ENCODE results near the gene NAA10. TPM values are rescaled to one million over a fixed set of nuclear protein-coding genes. Genes with fewer than 3 reads are reported as not detected.

NAA10 gene
- total RNA-seq, 1 donor from 2014 or later = 109 TPM

- ChIA-PET POLR2A (interaction anchor here (0.8 kb wide), 1 partner anchor 11 kb away, joined by 4 read pairs; no protein-coding TSS in a partner anchor), CTCF (no interaction called here)
- ATAC-seq (ENCODE audit: low read depth) (no peak), DNase-seq (no peak)
- no peak overlapping the region for H3K4me3 Mint-ChIP-seq
- H3K4me1 Mint-ChIP-seq = peaks cover 24% of the 10 kb centered on the region
- no peaks in the 10 kb centered on the region for H3K36me3 Mint-ChIP-seq (ENCODE audit: low read depth)
- intact Hi-C loops (cut with micrococcal nuclease) = no loop called here
- no peaks in the 10 kb centered on the region for H3K9me3 Mint-ChIP-seq
- no peak overlapping the region for H3K27ac Mint-ChIP-seq
- TF ChIP-seq, protein P1, sequence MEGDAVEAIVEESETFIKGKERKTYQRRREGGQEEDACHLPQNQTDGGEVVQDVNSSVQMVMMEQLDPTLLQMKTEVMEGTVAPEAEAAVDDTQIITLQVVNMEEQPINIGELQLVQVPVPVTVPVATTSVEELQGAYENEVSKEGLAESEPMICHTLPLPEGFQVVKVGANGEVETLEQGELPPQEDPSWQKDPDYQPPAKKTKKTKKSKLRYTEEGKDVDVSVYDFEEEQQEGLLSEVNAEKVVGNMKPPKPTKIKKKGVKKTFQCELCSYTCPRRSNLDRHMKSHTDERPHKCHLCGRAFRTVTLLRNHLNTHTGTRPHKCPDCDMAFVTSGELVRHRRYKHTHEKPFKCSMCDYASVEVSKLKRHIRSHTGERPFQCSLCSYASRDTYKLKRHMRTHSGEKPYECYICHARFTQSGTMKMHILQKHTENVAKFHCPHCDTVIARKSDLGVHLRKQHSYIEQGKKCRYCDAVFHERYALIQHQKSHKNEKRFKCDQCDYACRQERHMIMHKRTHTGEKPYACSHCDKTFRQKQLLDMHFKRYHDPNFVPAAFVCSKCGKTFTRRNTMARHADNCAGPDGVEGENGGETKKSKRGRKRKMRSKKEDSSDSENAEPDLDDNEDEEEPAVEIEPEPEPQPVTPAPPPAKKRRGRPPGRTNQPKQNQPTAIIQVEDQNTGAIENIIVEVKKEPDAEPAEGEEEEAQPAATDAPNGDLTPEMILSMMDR (IDR thresholded peaks at IDR 0.05) = no peak
- no peaks in the 10 kb centered on the region for H3K27me3 Mint-ChIP-seq
These were observed 36.9 kb downstream of the NAA10 start for GRCh38 chrX:153897899-153898298.

DNA sequence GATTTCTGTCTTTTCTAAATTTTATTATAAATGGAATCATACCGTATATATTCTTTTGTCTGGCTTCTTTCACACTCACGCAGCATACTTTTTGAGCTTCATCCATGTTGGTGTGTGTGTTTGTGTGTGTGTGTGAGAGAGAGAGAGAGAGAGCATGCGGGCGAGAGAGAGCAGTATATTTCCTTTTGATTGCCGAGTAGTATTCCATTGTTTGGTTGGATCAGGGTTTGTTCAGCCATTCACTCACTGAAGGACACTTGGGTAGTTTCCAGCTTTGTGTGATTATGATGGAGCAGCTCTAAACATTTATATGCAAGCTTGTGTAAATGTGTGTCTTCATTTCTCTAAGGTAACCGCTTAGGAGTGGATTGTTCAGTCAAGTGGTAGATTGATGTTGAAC lies 45.7 kb downstream of the NAA10 start:
- H3K27ac Mint-ChIP-seq = no peak overlapping the region
- no peaks in the 10 kb centered on the region for H3K36me3 Mint-ChIP-seq (ENCODE audit: low read depth)
- no peak for DNase-seq
- intact Hi-C loops (cut with micrococcal nuclease) = loop anchor here (5.0 kb wide), 1 partner anchor 58 kb away; no protein-coding TSS in a partner anchor
- H3K4me3 Mint-ChIP-seq = no peak overlapping the region
- CTCF ChIA-PET = no interaction called here
- H3K4me1 Mint-ChIP-seq = peaks cover 29% of the 10 kb centered on the region
- H3K9me3 Mint-ChIP-seq = no peaks in the 10 kb centered on the region
- POLR2A ChIA-PET = interaction anchor here (0.7 to 1.6 kb wide), 2 partner anchors 11 to 37 kb away, joined by 3 to 6 read pairs; partner anchors contain the start of gene ARHGAP4
- TF ChIP-seq, protein P1 (IDR thresholded peaks at IDR 0.05) = no peak
- ATAC-seq (ENCODE audit: low read depth) = no peak
- H3K27me3 Mint-ChIP-seq = no peaks in the 10 kb centered on the region

DNA sequence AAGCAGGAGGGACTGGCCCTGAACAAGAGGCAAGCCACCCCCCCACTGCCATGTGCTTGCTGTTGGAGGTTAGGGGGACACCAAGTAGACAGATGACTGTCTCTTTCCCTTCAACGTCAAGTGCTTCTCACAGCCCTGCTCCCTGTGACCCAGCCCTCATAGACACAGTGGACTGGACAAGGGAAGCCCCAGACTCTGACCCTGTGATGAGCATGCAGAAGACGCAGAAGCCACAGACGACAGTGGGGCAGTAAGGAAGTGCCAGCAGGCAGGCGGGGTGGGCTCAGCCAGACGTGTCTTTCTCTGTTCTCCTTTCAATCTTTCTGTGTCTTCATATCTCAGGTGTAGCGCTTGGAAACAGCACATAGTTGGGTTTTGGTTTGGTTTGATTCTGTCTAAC lies 46.5 kb downstream of the NAA10 start:
- ChIA-PET POLR2A (interaction anchor here (0.7 to 1.6 kb wide), 2 partner anchors 38 to 41 kb away, joined by 6 read pairs; partner anchors contain the start of gene ARHGAP4), CTCF (no interaction called here)
- peak; percentile 34 for DNase-seq
- Mint-ChIP-seq H3K4me3 (no peak overlapping the region), H3K36me3 (ENCODE audit: low read depth) (no peaks in the 10 kb centered on the region), H3K9me3 (no peaks in the 10 kb centered on the region), H3K4me1 (peaks cover 29% of the 10 kb centered on the region), H3K27ac (peak overlapping the region; percentile 61), H3K27me3 (no peaks in the 10 kb centered on the region)
- peak; percentile 91 for ATAC-seq (ENCODE audit: low read depth)
- TF ChIP-seq, protein P1 (IDR thresholded peaks at IDR 0.05) = no peak
- intact Hi-C loops (cut with micrococcal nuclease) = loop anchor here (1.0 to 5.0 kb wide), 4 partner anchors 13 to 59 kb away; no protein-coding TSS in a partner anchor

- H3K4me3 Mint-ChIP-seq = no peak overlapping the region
- intact Hi-C loops (cut with micrococcal nuclease) = loop anchor here (5.0 kb wide), 1 partner anchor 60 kb away; no protein-coding TSS in a partner anchor
- H3K9me3 Mint-ChIP-seq = no peaks in the 10 kb centered on the region
- no peak overlapping the region for H3K27ac Mint-ChIP-seq
- DNase-seq (no peak), ATAC-seq (ENCODE audit: low read depth) (no peak)
- ChIA-PET CTCF (no interaction called here), POLR2A (interaction anchor here (0.8 to 1.5 kb wide), 3 partner anchors 10 to 39 kb away, joined by 3 to 4 read pairs (median 3); partner anchors contain the start of gene ARHGAP4)
- no peaks in the 10 kb centered on the region for H3K36me3 Mint-ChIP-seq (ENCODE audit: low read depth)
- TF ChIP-seq, protein P1 (IDR thresholded peaks at IDR 0.05) = no peak
- H3K27me3 Mint-ChIP-seq = no peaks in the 10 kb centered on the region
- peaks cover 29% of the 10 kb centered on the region for H3K4me1 Mint-ChIP-seq
These were observed 47.5 kb downstream of the NAA10 start for GRCh38 chrX:153887385-153887784.

DNA sequence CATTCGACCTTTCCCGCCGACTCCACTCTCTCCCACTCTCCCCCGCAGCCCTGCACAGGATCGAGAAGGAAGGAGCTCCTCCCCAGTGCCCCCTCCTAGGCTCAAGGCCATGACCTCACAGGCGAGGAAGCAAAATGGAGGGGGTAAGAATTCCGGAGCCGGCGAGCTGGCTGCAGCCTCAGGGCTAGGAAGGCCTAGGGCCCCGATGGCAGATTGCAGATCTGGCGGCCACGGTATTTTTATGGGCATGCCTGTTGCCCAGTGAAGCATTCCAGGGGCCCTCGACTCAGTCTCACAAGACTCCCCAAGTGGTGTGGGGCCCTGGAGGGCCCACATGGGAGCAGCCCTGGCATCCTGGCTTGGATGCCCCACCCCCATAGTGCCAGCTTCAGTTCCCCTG lies 47.9 kb downstream of the NAA10 start:
- ChIA-PET CTCF (no interaction called here), POLR2A (interaction anchor here (0.9 to 1.5 kb wide), 2 partner anchors 11 to 39 kb away, joined by 3 to 4 read pairs; partner anchors contain the start of gene ARHGAP4)
- DNase-seq (no peak), ATAC-seq (ENCODE audit: low read depth) (no peak)
- H3K36me3 Mint-ChIP-seq (ENCODE audit: low read depth) = no peaks in the 10 kb centered on the region
- intact Hi-C loops (cut with micrococcal nuclease) = loop anchor here (5.0 kb wide), 1 partner anchor 60 kb away; no protein-coding TSS in a partner anchor
- no peak overlapping the region for H3K27ac Mint-ChIP-seq
- TF ChIP-seq, protein P1 (IDR thresholded peaks at IDR 0.05) = no peak
- no peaks in the 10 kb centered on the region for H3K27me3 Mint-ChIP-seq
- H3K9me3 Mint-ChIP-seq = no peaks in the 10 kb centered on the region
- H3K4me1 Mint-ChIP-seq = peaks cover 29% of the 10 kb centered on the region
- H3K4me3 Mint-ChIP-seq = no peak overlapping the region
